Immature natural killer cell (primary cell): ENCODE data around the gene MAP7D1. TPM values are rescaled to one million over a fixed set of nuclear protein-coding genes. Genes with fewer than 3 reads are reported as not detected.
"Not testable (repeated sequence)": the region's sequence is repeated elsewhere in the genome, so short reads cannot be mapped to it uniquely, and the experiment has no call there.

Experiments
- DNase-seq, 3 donors: peaks; one replicate each; pipeline ENCODE4 v3.0.0; 2022; ENCODE audit warnings: mixed read lengths in 1 of 3
- H3K27ac Mint-ChIP-seq, 6 donors: one replicate each; pipeline ENCODE4 v1.8.0; 2020; ENCODE audit warnings: mixed read lengths in 6 of 6, mild to moderate bottlenecking in 5 of 6, inconsistent platforms in 4 of 6, moderate library complexity in 3 of 6
- H3K27me3 Mint-ChIP-seq, 3 donors: one replicate each; pipeline ENCODE4 v1.8.0; 2020 to 2021; ENCODE audit warnings: low read depth in 3 of 3, mild to moderate bottlenecking in 3 of 3, mixed read lengths in 3 of 3, moderate library complexity in 3 of 3, inconsistent platforms in 1 of 3
- H3K36me3 Mint-ChIP-seq, 3 donors: one replicate each; pipeline ENCODE4 v1.8.0; 2020; ENCODE audit warnings: mixed read lengths in 3 of 3, inconsistent platforms in 2 of 3, mild to moderate bottlenecking in 2 of 3
- H3K4me1 Mint-ChIP-seq, 2 donors: one replicate each; pipeline ENCODE4 v1.8.0; 2020; ENCODE audit warnings: inconsistent platforms in 2 of 2, mild to moderate bottlenecking in 2 of 2, mixed read lengths in 2 of 2, moderate library complexity in 1 of 2
- H3K4me3 Mint-ChIP-seq, 5 donors: one replicate each; pipeline ENCODE4 v1.8.0; 2020; ENCODE audit warnings: mild to moderate bottlenecking in 5 of 5, mixed read lengths in 5 of 5, inconsistent platforms in 3 of 5, moderate library complexity in 3 of 5
- H3K9me3 Mint-ChIP-seq, 6 donors: one replicate each; pipeline ENCODE4 v1.8.0; 2020; ENCODE audit warnings: mild to moderate bottlenecking in 6 of 6, mixed read lengths in 6 of 6, inconsistent platforms in 4 of 6, moderate library complexity in 3 of 6
- polyA plus RNA-seq, 3 donors: library from polyadenylated mRNA; unstranded; fragments of 300-500 nt; fragmentation: Illumina TruSeq; gene quantifications; one replicate each; pipeline ENCODE4 v1.2.3, GENCODE V29; 2021

MAP7D1 gene
- polyA plus RNA-seq, 3 donors from 2014 or later = 12.4 to 41.9 (median 17.9) TPM

- DNase-seq = peak; percentile 82 to 84 (median 83)
- Mint-ChIP-seq H3K27me3 (peaks cover 2 to 12% (median 11%) of the 10 kb centered on the region in 3 donors), H3K9me3 (no peaks in the 10 kb centered on the region), H3K4me3 (peak overlapping the region; percentile 96 to 99 (median 99)), H3K36me3 (no peaks in the 10 kb centered on the region), H3K4me1 (peaks cover 72 to 81% of the 10 kb centered on the region in 2 donors), H3K27ac (peak overlapping the region; percentile 97 to 99 (median 98))
These were observed 5.4 kb upstream of the MAP7D1 start for GRCh38 chr1:36150296-36151133.

- Mint-ChIP-seq H3K36me3 (no peaks in the 10 kb centered on the region), H3K27ac (peak overlapping the region; percentile 97 to 99 (median 98)), H3K4me3 (peak overlapping the region; percentile 96 to 99 (median 99)), H3K27me3 (peaks cover 2 to 12% (median 11%) of the 10 kb centered on the region in 3 donors), H3K9me3 (no peaks in the 10 kb centered on the region), H3K4me1 (peaks cover 72 to 81% of the 10 kb centered on the region in 2 donors)
- peak in 1 of 3 donors; percentile 5 for DNase-seq
These were observed 4.7 kb upstream of the MAP7D1 start for GRCh38 chr1:36151134-36151844.

DNA sequence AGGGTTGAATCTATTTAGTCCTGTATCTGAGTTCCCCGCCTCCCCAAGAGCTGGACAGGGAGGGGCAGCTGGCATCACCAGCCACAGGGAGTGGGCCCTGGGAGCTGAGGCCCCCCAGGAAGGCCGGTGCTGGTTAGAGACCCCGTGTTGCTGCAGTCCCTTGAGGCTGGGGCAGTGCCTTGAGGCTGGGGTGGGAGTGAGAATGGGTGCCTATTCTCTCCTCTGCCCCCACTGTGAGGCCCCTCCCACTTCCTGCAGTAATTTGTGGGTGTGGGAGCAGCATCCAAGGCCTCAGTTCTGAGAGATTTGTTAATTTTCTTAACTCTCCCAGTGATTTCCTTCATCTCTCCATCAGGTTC is 4.1 kb upstream of the MAP7D1 start:
- Mint-ChIP-seq H3K4me1 (peaks cover 72 to 78% of the 10 kb centered on the region in 2 donors), H3K4me3 (peak overlapping the region; percentile 77 to 89 (median 84)), H3K36me3 (no peaks in the 10 kb centered on the region), H3K27me3 (peaks cover 2 to 14% (median 12%) of the 10 kb centered on the region in 3 donors), H3K9me3 (no peaks in the 10 kb centered on the region), H3K27ac (peak overlapping the region; percentile 97 to 99 (median 98))
- DNase-seq = peak; percentile 69 to 73 (median 70)

- Mint-ChIP-seq H3K4me1 (peaks cover 75 to 78% of the 10 kb centered on the region in 2 donors), H3K27ac (peak overlapping the region; percentile 85 to 99 (median 97)), H3K36me3 (no peaks in the 10 kb centered on the region), H3K27me3 (peaks cover 6 to 15% (median 12%) of the 10 kb centered on the region in 3 donors), H3K9me3 (no peaks in the 10 kb centered on the region), H3K4me3 (peak overlapping the region; percentile 0 to 82 (median 30))
- no peak for DNase-seq
These were observed 2.5 kb upstream of the MAP7D1 start for GRCh38 chr1:36153476-36153875.

DNA sequence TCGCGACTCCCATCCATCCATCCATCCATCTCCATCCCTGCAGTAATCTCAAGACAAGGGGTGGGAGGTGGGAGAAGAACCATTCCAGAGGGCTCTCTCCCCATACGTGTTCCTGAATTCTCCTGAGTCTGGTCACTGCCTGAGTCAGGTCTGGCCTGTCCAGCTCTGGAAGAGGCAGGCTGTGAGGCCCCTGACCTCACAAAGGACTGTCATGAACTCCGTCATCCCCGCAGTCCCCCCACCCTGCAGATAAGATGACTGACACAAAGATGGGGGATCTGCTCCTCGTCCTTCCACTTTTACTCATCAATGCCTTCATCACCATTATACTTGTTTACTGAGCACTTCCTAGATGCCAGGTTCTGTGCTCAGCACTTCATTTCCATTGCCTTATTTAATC is 1.6 kb upstream of the MAP7D1 start:
- H3K9me3 Mint-ChIP-seq = no peaks in the 10 kb centered on the region
- no peaks in the 10 kb centered on the region for H3K36me3 Mint-ChIP-seq
- peaks cover 75 to 78% of the 10 kb centered on the region in 2 donors for H3K4me1 Mint-ChIP-seq
- H3K27me3 Mint-ChIP-seq = peaks cover 5 to 12% (median 8%) of the 10 kb centered on the region in 3 donors
- peak overlapping the region; percentile 91 to 99 (median 97) for H3K27ac Mint-ChIP-seq
- DNase-seq = no peak
- H3K4me3 Mint-ChIP-seq = peak overlapping the region; percentile 81 to 88 (median 86)

GRCh38 chr1:36154765-36155407 is 1.1 kb upstream of the MAP7D1 start:
- peaks cover 0 to 3% (median 0%) of the 10 kb centered on the region in 3 donors for H3K36me3 Mint-ChIP-seq
- peaks cover 2 to 9% (median 4%) of the 10 kb centered on the region in 3 donors for H3K27me3 Mint-ChIP-seq
- no peaks in the 10 kb centered on the region for H3K9me3 Mint-ChIP-seq
- peak overlapping the region; percentile 91 to 99 (median 97) for H3K27ac Mint-ChIP-seq
- peak overlapping the region; percentile 81 to 88 (median 86) for H3K4me3 Mint-ChIP-seq
- H3K4me1 Mint-ChIP-seq = peaks cover 75 to 78% of the 10 kb centered on the region in 2 donors
- DNase-seq = no peak

GRCh38 chr1:36156329-36157114 is 562 bp downstream of the MAP7D1 start:
- H3K4me3 Mint-ChIP-seq = peak overlapping the region; percentile 84 to 92 (median 89)
- peaks cover 4 to 9% (median 4%) of the 10 kb centered on the region in 3 donors for H3K27me3 Mint-ChIP-seq
- DNase-seq = peak; percentile 55 to 61 (median 59)
- peaks cover 76 to 78% of the 10 kb centered on the region in 2 donors for H3K4me1 Mint-ChIP-seq
- peaks cover 0 to 3% (median 0%) of the 10 kb centered on the region in 3 donors for H3K36me3 Mint-ChIP-seq
- H3K9me3 Mint-ChIP-seq = no peaks in the 10 kb centered on the region
- H3K27ac Mint-ChIP-seq = peak overlapping the region; percentile 84 to 92 (median 89)

DNA sequence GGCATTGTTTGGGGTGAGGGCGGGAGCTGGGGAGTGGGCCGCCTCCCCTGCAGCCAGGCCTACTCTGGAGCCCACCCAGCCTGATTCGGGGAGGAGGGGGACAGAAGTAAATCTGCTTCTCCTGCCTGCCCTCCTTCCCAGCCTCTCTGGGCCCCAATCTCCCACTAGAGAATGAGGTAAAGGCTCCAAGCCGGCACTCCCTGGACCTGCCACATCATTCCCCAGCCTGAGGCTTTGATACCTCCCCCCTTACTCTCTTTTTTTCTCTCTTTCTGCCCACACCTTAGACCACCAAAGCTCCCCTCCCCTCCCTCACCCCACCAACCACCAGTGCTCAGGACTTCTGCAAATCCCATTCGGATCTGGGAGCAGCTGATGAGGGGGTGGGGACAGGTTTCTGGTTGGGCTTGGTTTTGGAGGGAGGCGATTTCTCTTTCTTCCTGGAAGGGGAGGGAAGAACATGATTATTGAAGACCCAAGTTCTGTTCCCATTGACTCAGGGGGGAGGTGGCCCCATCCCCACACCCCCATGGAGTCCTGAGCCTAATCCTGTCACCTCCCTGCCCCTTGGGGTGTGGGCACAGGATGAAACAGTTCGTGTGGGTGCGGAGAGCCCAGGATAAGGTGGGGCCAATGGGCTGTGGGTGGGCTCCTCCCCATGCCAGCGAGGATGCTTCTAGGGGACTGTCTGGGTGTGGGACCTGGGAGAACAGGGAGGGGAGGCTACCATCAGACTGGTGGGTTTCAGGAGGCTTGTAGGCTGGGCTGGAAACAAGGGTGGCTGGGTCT is 1.3 kb downstream of the MAP7D1 start:
- H3K9me3 Mint-ChIP-seq = no peaks in the 10 kb centered on the region
- DNase-seq = no peak
- peak overlapping the region; percentile 84 to 92 (median 89) for H3K27ac Mint-ChIP-seq
- peaks cover 3 to 13% (median 4%) of the 10 kb centered on the region in 3 donors for H3K27me3 Mint-ChIP-seq
- H3K36me3 Mint-ChIP-seq = peaks cover 0 to 3% (median 0%) of the 10 kb centered on the region in 3 donors
- peaks cover 77 to 78% of the 10 kb centered on the region in 2 donors for H3K4me1 Mint-ChIP-seq
- H3K4me3 Mint-ChIP-seq = peak overlapping the region; percentile 84 to 92 (median 89)

DNA sequence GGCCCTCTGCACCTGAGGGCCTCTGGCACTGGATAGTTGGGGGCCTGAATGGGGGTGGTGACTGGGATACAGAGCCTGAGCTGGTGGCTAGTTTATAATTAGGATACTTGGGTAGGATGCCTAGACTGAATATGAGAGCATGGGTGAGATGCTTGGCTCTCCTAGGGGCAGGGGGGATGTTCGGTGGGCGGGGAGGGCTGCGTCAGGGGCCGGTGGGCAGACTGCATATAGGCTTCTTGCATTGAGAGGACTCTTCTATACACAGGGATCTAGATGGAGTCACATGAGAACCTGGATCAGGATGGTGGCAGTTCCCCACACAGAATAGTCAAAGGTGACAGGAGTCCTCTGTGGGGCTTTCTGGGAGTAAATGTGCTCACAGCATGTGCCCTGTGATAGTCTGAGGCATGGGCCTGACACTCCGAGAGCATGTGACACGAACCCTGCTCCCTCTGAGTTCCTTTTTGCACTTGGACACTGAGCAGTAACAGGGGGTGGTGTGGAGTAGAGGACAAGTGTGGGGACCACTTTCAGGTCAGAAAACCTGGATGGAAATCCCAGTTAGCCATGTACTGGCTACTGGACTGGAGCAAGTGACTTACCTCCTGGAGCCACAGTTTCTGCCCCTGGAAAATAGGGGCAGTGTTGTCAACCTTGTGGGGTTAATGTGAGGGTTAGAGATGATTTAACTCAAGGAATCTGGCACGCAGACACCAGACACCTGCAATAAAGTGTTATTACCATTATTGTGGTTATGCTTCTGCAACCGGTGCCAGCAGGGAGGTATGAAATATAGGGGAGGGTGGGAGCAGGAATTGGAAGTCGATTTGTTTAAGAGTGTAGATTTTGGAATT is 2.2 kb downstream of the MAP7D1 start:
- peak overlapping the region; percentile 84 to 92 (median 89) for H3K27ac Mint-ChIP-seq
- no peak for DNase-seq
- H3K4me1 Mint-ChIP-seq = peaks cover 78% of the 10 kb centered on the region in 2 donors
- peaks cover 3 to 13% (median 4%) of the 10 kb centered on the region in 3 donors for H3K27me3 Mint-ChIP-seq
- H3K36me3 Mint-ChIP-seq = peaks cover 0 to 3% (median 0%) of the 10 kb centered on the region in 3 donors
- no peaks in the 10 kb centered on the region for H3K9me3 Mint-ChIP-seq
- peak overlapping the region; percentile 84 to 92 (median 89) for H3K4me3 Mint-ChIP-seq

DNA sequence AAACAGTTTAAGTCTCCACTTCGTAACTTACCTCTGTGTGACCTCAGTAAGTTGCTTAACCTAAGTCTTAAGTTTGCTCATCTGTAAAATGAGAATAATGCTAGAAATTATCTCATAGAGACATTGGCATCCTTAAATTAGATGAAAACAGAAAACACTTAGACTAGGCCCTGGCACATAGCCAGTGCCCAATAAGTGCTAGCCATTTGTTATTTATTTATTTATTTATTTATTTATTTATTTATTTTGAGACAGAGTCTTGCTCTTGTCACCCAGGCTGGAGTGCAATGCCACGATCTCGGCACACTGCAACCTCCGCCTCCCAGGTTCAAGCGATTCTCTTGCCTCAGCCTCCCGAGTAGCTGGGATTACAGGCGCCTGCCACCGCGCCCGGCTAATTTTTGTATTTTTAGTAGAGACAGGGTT is 2.9 kb downstream of the MAP7D1 start:
- not testable (repeated sequence) for H3K9me3 Mint-ChIP-seq, DNase-seq, H3K36me3 Mint-ChIP-seq
- H3K4me3 Mint-ChIP-seq = peak overlapping the region; percentile 84 to 92 (median 89)
- peaks cover 74 to 75% of the 10 kb centered on the region in 2 donors for H3K4me1 Mint-ChIP-seq
- H3K27ac Mint-ChIP-seq = peak overlapping the region; percentile 89 to 99 (median 94)
- peaks cover 3 to 13% (median 4%) of the 10 kb centered on the region in 3 donors for H3K27me3 Mint-ChIP-seq

DNA sequence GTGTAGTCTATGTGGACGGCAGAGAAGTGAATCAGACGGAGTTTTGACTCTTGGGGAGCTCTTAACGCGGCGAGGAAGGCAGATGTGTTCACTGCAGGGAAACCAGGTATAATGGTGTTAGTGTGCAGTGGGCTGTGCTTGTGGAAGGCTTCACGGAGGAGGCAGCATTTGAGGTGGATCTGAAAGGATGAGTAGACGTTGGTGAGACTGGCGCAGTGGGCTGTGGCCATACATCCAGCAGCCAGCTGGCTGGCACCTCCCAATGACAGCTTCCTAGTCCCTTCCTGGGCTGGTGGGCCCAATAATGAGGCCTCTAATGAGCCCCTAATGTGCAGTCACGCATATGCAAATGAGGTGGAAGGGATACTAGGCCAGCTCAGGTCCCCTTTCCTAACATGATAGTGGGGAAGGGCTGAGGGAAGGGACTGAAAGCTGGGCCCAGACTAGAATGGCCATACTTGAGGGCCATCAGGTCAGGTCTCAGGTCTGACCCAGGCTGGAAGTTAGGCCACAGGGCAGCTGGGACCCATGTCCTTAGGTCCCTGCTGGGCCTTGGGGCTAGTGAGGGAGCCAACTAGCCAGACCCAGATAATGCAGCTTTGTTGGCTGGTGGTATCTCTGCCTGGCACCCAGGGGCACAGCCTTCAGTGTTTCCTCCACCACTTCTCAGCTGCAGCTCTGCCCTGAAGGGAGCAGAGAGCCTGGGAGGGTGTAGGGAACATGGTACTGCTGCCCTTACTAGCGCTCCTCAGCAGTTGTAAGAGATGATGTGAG is 3.8 kb downstream of the MAP7D1 start:
- Mint-ChIP-seq H3K4me3 (peak overlapping the region; percentile 73 to 85 (median 75)), H3K27ac (peak overlapping the region; percentile 89 to 99 (median 97)), H3K36me3 (peaks cover 0 to 4% (median 3%) of the 10 kb centered on the region in 3 donors), H3K9me3 (no peaks in the 10 kb centered on the region), H3K4me1 (peaks cover 76 to 77% of the 10 kb centered on the region in 2 donors), H3K27me3 (peaks cover 3 to 15% (median 4%) of the 10 kb centered on the region in 3 donors)
- DNase-seq = no peak
